Breast epithelium (tissue), 4 donors: ENCODE data around the gene IL11. TPM values are rescaled to one million over a fixed set of nuclear protein-coding genes. Genes with fewer than 3 reads are reported as not detected.

Experiments
- DNase-seq, 2 donors: peaks; one replicate each; pipeline ENCODE4 v3.0.0-alpha.2; 2019; ENCODE audit warnings: low spot score in 2 of 2
- H3K27ac ChIP-seq, 2 donors: fragments of 200-600 bp; sonication (generic) in 1 of 2; one replicate each; pipeline ENCODE4 v1.5.1; 2016 to 2019; ENCODE audit warnings: mild to moderate bottlenecking in 1 of 2
- H3K27me3 ChIP-seq, 2 donors: fragments of 200-600 bp; sonication (generic) in 1 of 2; one replicate each; pipeline versions ENCODE4 v1.5.1 to v1.6.0; 2017 to 2019; ENCODE audit warnings: control low read depth in 1 of 2, mild to moderate bottlenecking in 1 of 2
- H3K36me3 ChIP-seq: fragments of 200-600 bp; one replicate; pipeline ENCODE4 v1.5.1; 2019
- H3K4me1 ChIP-seq, 2 donors: fragments of 200-600 bp; sonication (generic); one replicate each; pipeline ENCODE4 v1.5.1; 2016 to 2019; ENCODE audit warnings: control low read depth in 1 of 2
- H3K4me3 ChIP-seq, 3 donors: fragments of 200-600 bp; sonication (generic); 1 replicate in 2 of 3; 2 replicates in 1 of 3; pipeline ENCODE4 v1.5.1; 2016 to 2019; ENCODE audit warnings: mild to moderate bottlenecking in 3 of 3, moderate library complexity in 2 of 3
- H3K9me3 ChIP-seq, 2 donors: fragments of 200-600 bp; sonication (generic) in 1 of 2; one replicate each; pipeline ENCODE4 v1.5.1; 2016 to 2019; ENCODE audit warnings: control low read depth in 1 of 2
- POLR2A ChIP-seq: fragments of 450-650 bp; IDR thresholded peaks from one replicate; pipeline ENCODE4 v1.6.1; 2016; ENCODE audit warnings: antibody characterized with exemption, mild to moderate bottlenecking, moderate library complexity
- POLR2AphosphoS5 ChIP-seq, 3 donors: sonication (generic); formaldehyde crosslinking; IDR thresholded peaks; one replicate each; pipeline ENCODE4 v1.6.1; 2017; ENCODE audit warnings: antibody characterized with exemption in 3 of 3
- intact Hi-C: fragments of 100-400 bp; cut with DNase I; formaldehyde crosslinking; loops from one replicate; pipeline ENCODE4 v1.15.1; 2023; ENCODE audit warnings: low total_unique reads
- total RNA-seq, 3 donors: library from RNA; depleted of rRNA; stranded (reverse); fragments of >200 nt; gene quantifications; one replicate each; pipeline ENCODE4 v1.1.0, GENCODE V29; 2016
- TF ChIP-seq, protein P1 (sequence below), 3 donors: fragments of 450-650 bp; IDR thresholded peaks; one replicate each; pipeline ENCODE4 v1.5.1; 2016 to 2017; ENCODE audit warnings: antibody characterized with exemption in 3 of 3, mild to moderate bottlenecking in 3 of 3, moderate library complexity in 3 of 3

Gene IL11
- total RNA-seq, 3 donors from 2014 or later = 0.29 to 1.3 TPM; not detected in 1

DNA sequence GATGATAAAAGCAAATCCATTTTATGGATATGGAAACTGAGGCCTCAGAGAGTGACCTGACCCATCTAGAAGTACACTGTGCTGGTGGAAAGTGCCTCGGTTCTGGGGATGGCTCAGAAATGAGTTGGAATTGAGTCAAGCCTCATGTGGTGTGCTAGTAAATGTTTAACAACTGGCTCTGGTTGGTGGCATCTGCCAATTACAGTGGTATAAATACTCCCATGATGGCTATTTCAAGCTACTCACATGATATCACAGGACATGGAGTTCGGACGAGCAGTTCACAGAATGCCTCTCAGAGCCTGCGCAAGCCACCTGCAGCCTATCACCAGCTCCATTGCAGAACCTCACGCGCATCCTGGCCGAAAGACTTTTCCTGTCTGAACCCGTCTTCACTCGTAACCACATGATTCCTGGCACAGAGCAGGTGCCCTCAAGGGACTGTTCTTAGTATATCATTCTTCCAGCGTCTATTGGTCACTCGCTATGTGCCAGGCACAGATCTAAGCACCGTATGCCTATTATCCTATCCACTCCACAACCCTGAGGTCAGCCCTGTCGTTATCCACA, 54.2 kb downstream of the IL11 start:
- intact Hi-C loops = no loop called here
- TF ChIP-seq POLR2AphosphoS5 (IDR thresholded peaks at IDR 0.05) = no peak
- TF ChIP-seq, protein P1, sequence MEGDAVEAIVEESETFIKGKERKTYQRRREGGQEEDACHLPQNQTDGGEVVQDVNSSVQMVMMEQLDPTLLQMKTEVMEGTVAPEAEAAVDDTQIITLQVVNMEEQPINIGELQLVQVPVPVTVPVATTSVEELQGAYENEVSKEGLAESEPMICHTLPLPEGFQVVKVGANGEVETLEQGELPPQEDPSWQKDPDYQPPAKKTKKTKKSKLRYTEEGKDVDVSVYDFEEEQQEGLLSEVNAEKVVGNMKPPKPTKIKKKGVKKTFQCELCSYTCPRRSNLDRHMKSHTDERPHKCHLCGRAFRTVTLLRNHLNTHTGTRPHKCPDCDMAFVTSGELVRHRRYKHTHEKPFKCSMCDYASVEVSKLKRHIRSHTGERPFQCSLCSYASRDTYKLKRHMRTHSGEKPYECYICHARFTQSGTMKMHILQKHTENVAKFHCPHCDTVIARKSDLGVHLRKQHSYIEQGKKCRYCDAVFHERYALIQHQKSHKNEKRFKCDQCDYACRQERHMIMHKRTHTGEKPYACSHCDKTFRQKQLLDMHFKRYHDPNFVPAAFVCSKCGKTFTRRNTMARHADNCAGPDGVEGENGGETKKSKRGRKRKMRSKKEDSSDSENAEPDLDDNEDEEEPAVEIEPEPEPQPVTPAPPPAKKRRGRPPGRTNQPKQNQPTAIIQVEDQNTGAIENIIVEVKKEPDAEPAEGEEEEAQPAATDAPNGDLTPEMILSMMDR (IDR thresholded peaks at IDR 0.05) = no peak
- TF ChIP-seq POLR2A = no peak
- no peaks in the 10 kb centered on the region for H3K9me3 ChIP-seq
- peak overlapping the region in 1 of 2 donors; percentile 19 for H3K27ac ChIP-seq
- peaks cover 0 to 2% of the 10 kb centered on the region in 2 donors for H3K27me3 ChIP-seq
- peak in 1 of 2 donors; percentile 81 for DNase-seq
- H3K4me3 ChIP-seq = no peak overlapping the region
- no peaks in the 10 kb centered on the region for H3K36me3 ChIP-seq
- H3K4me1 ChIP-seq = no peaks in the 10 kb centered on the region

DNA sequence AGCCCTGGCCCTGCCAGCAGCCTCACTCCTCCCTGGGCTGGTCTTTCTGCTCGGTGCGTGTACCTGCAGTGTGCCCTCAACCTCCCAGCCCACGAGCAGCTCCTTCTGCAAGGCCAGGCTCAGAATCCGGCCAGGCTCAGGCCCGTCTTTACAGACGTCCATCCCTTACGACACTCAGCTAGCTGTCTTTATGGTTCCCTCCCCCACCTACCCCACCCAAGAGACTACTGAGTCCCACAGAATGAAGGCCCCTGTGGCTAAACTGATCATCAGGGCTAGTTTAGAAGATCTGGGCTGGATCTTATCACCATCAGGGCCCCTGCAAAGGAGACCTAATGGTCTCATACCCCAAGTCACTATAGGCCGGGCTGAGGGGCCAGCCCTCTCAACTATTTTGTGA, 55.9 kb downstream of the IL11 start:
- Histone ChIP-seq H3K27ac (no peak overlapping the region), H3K36me3 (no peaks in the 10 kb centered on the region), H3K4me1 (no peaks in the 10 kb centered on the region), H3K27me3 (no peaks in the 10 kb centered on the region), H3K4me3 (no peak overlapping the region), H3K9me3 (no peaks in the 10 kb centered on the region)
- intact Hi-C loops = no loop called here
- DNase-seq = no peak
- TF ChIP-seq, protein P1 (IDR thresholded peaks at IDR 0.05) = no peak
- TF ChIP-seq POLR2A (no peak), POLR2AphosphoS5 (IDR thresholded peaks at IDR 0.05) (no peak)

Other genes starting within 250 kb of the IL11 start
- gene TNNT1, start 221.3 kb downstream of the IL11 start, total RNA-seq = 1 to 10 TPM in 2 of 3 donors, not detected in 1; 3.7 to 7.2 TPM
- 1 to 10 TPM in 1 of 3 donors, not detected in 2; 2.6 TPM for gene TNNI3, start 212.7 kb downstream of the IL11 start, total RNA-seq
- gene DNAAF3, start 203.8 kb downstream of the IL11 start, total RNA-seq = 1 to 10 TPM in 2 of 3 donors, not detected in 1; 4.7 to 4.9 TPM
- gene SYT5, start 190.2 kb downstream of the IL11 start, total RNA-seq = under 1 TPM in 1 of 3 donors, not detected in 2; under 0.01 TPM
- gene PTPRH, start 161.0 kb downstream of the IL11 start, total RNA-seq = 10 to 100 TPM in 1 of 3 donors, 1 to 10 TPM in 1, under 1 TPM in 1; 0.73 to 10.2 (median 2.1) TPM
- 1 to 10 TPM in 2 of 3 donors, under 1 TPM in 1; 0.80 to 3.6 (median 1.6) TPM for gene TMEM86B, start 141.7 kb downstream of the IL11 start, total RNA-seq
- gene PPP6R1, start 111.4 kb downstream of the IL11 start, total RNA-seq = 10 to 100 TPM; 23.8 to 31.5 (median 28.2) TPM
- gene HSPBP1, start 90.4 kb downstream of the IL11 start, total RNA-seq = 10 to 100 TPM; 13.3 to 36.1 (median 32.6) TPM
- gene BRSK1, start 86.5 kb downstream of the IL11 start, total RNA-seq = 1 to 10 TPM in 2 of 3 donors, not detected in 1; 2.5 to 4.6 TPM
- 10 to 100 TPM in 1 of 3 donors, 1 to 10 TPM in 2; 1.6 to 11.8 (median 3.1) TPM for gene TMEM150B, start 45.1 kb downstream of the IL11 start, total RNA-seq
- 10 to 100 TPM in 2 of 3 donors, 1 to 10 TPM in 1; 6.1 to 20.8 (median 18.4) TPM for gene KMT5C, start 30.6 kb downstream of the IL11 start, total RNA-seq
- 1 to 10 TPM in 1 of 3 donors, under 1 TPM in 1, not detected in 1; 0.73 to 1.3 TPM for gene COX6B2, start 15.7 kb downstream of the IL11 start, total RNA-seq
- not detected for gene GARIN5B, start 7.2 kb downstream of the IL11 start, total RNA-seq
- gene TMEM190, start 6.4 kb upstream of the IL11 start, total RNA-seq = not detected
- gene TMEM238, start 13.8 kb upstream of the IL11 start, total RNA-seq = 10 to 100 TPM in 1 of 3 donors, 1 to 10 TPM in 2; 4.5 to 12.7 (median 9.8) TPM
- gene RPL28, start 15.5 kb upstream of the IL11 start, total RNA-seq = 100 to 1,000 TPM; 462 to 673 (median 471) TPM
- gene UBE2S, start 37.3 kb upstream of the IL11 start, total RNA-seq = 1 to 10 TPM; 7.2 to 9.0 (median 8.9) TPM
- under 1 TPM in 1 of 3 donors, not detected in 2; 0.29 TPM for gene SHISA7, start 72.8 kb upstream of the IL11 start, total RNA-seq
- gene ISOC2, start 91.2 kb upstream of the IL11 start, total RNA-seq = 10 to 100 TPM; 42.7 to 71.5 (median 57.0) TPM
- gene C19orf85, start 94.3 kb upstream of the IL11 start, total RNA-seq = not detected
- gene ZNF628, start 106.2 kb upstream of the IL11 start, total RNA-seq = 1 to 10 TPM; 2.1 to 4.4 (median 4.3) TPM
- gene NAT14, start 114.7 kb upstream of the IL11 start, total RNA-seq = 10 to 100 TPM in 2 of 3 donors, 1 to 10 TPM in 1; 1.9 to 11.3 (median 10.8) TPM
- gene SSC5D, start 118.0 kb upstream of the IL11 start, total RNA-seq = 1 to 10 TPM; 3.6 to 7.2 (median 3.8) TPM
- gene SBK2, start 166.7 kb upstream of the IL11 start, total RNA-seq = not detected
- gene SBK3, start 175.1 kb upstream of the IL11 start, total RNA-seq = 1 to 10 TPM in 1 of 3 donors, not detected in 2; 1.3 TPM
- 1 to 10 TPM; 1.6 to 2.3 (median 1.6) TPM for gene ZNF579, start 210.4 kb upstream of the IL11 start, total RNA-seq
- gene FIZ1, start 229.1 kb upstream of the IL11 start, total RNA-seq = 1 to 10 TPM; 3.7 to 7.5 (median 6.1) TPM
- 10 to 100 TPM; 22.3 to 25.6 (median 25.4) TPM for gene ZNF524, start 229.8 kb upstream of the IL11 start, total RNA-seq
- gene ZNF865, start 235.2 kb upstream of the IL11 start, total RNA-seq = 1 to 10 TPM; 3.2 to 5.0 (median 3.9) TPM